ENCODE measurements around the gene EYA2.

DNA sequence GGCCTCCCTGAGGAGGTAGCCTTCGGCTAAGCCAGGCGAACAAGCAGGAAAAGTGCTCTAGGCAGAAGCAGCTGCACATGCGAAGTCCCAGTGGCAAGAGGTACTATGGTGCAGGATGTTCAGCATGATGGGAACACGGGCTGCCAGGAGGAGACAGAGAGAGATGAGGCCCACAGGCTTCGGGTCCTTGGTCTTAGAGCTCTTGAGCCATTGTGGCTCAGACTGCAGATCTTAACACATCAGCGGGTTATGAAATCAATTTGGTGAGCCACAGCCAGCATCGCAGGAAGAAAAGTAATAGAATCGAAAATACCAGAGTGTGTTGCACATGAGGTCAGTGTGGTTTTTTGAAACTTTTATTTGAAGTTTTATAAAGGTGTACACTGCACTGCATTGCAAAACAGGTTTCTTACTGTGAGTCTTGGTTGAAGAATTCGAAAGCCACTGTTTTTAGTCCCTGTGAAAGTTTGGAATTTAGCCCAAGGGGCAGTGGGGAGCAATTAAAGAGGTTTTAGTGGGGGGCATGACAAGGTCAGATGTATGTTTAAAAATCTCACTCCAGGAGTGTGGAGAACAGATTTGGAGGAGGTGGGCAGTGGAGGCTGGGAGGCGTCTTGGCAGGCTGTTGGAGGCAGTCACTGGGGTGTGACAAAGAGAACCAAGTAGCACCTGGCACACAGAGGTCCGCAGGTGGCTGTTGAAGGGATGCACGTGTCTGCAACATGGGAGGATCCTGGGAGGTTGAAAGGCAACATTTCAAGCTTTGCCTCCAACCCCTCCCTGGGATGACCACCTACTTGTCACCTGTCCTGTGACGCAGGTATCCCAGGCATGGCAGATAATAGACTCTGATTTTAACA, 69.3 kb downstream of the EYA2 start:
- TF ChIP-seq POLR2A (IDR thresholded peaks at IDR 0.05; ENCODE audit: low read depth, low read length) (no peak), POLR2AphosphoS5 (IDR thresholded peaks at IDR 0.05; ENCODE audit: low read depth, low read length) (no peak)
